Mammary epithelial cell (primary cell): ENCODE measurements around the gene FAF1.

ENCODE experiments used
- CTCF ChIP-seq, 2 donors: IDR thresholded peaks in 1 of 2; conservative IDR thresholded peaks in 1 of 2; 2 replicates each; pipeline ENCODE4 v1.5.1; 2011 to 2012; ENCODE audit warnings: inconsistent platforms in 2 of 2, low read length in 2 of 2, mild to moderate bottlenecking in 2 of 2, control low read depth in 1 of 2, low read depth in 1 of 2; ENCODE audit not compliant: insufficient read depth in 1 of 2; ENCODE audit errors: extremely low read depth in 1 of 2
- EZH2 ChIP-seq: IDR thresholded peaks from 2 replicates; pipeline ENCODE4 v1.6.1; 2012; ENCODE audit warnings: low read length, inconsistent platforms, borderline replicate concordance

GRCh38 chr1:50462964-50463363, 497.1 kb downstream of the FAF1 start:
- TF ChIP-seq CTCF (conservative IDR thresholded peaks at IDR 0.05 in 1 of 2, IDR thresholded peaks at IDR 0.05 in 1 of 2; ENCODE audit: extremely low read depth in 1 of 2, insufficient read depth in 1 of 2, low read depth in 1 of 2, low read length in 2 of 2): no peak
- TF ChIP-seq EZH2: no peak
